Astrocyte (in vitro differentiated cells and primary cell): ENCODE results near the gene TBC1D9B.

Source experiments
- EZH2 ChIP-seq: IDR thresholded peaks from 2 replicates; pipeline ENCODE4 v1.6.1; 2012; ENCODE audit warnings: mild to moderate bottlenecking, low read length, inconsistent platforms; ENCODE audit not compliant: insufficient read depth
- TF ChIP-seq, protein P1 (sequence below): IDR thresholded peaks from 2 replicates; pipeline ENCODE4 v1.5.1; 2011; ENCODE audit warnings: low read depth, mild to moderate bottlenecking, inconsistent platforms, low read length, moderate library complexity; ENCODE audit not compliant: insufficient read depth

- TF ChIP-seq, protein P1, sequence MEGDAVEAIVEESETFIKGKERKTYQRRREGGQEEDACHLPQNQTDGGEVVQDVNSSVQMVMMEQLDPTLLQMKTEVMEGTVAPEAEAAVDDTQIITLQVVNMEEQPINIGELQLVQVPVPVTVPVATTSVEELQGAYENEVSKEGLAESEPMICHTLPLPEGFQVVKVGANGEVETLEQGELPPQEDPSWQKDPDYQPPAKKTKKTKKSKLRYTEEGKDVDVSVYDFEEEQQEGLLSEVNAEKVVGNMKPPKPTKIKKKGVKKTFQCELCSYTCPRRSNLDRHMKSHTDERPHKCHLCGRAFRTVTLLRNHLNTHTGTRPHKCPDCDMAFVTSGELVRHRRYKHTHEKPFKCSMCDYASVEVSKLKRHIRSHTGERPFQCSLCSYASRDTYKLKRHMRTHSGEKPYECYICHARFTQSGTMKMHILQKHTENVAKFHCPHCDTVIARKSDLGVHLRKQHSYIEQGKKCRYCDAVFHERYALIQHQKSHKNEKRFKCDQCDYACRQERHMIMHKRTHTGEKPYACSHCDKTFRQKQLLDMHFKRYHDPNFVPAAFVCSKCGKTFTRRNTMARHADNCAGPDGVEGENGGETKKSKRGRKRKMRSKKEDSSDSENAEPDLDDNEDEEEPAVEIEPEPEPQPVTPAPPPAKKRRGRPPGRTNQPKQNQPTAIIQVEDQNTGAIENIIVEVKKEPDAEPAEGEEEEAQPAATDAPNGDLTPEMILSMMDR: no peak
- no peak for TF ChIP-seq EZH2
These were observed 48.9 kb downstream of the TBC1D9B start, which contains the start of gene MRNIP for GRCh38 chr5:179858586-179859427.
